SK-N-SH treated with all-trans-retinoic acid at 6 μM for 48 hours (cell line): ENCODE results near the gene ZNF778.

ENCODE experiments used
- ARNTL ChIP-seq: fragments of 450-650 bp; formaldehyde crosslinking; IDR thresholded peaks from 2 replicates; pipeline ENCODE4 v1.5.0; 2020; ENCODE audit warnings: low read depth, mild to moderate bottlenecking, moderate library complexity, borderline replicate concordance
- GLIS3 ChIP-seq: fragments of 250-450 bp; sonication (Bioruptor Pico); IDR thresholded peaks from 2 replicates; pipeline ENCODE4 v1.5.0; 2020; ENCODE audit warnings: mild to moderate bottlenecking, moderate library complexity
- OSR1 ChIP-seq: fragments of 250-450 bp; sonication (Bioruptor Pico); IDR thresholded peaks from 2 replicates; pipeline ENCODE4 v1.8.0; 2022; ENCODE audit warnings: moderate library complexity, mild to moderate bottlenecking, inconsistent platforms
- RARB ChIP-seq: fragments of 250-450 bp; sonication (Bioruptor Pico); IDR thresholded peaks from 2 replicates; pipeline ENCODE4 v1.8.0; 2021; ENCODE audit warnings: mild to moderate bottlenecking, moderate library complexity
- SNAI2 ChIP-seq: fragments of 250-450 bp; sonication (Bioruptor Pico); IDR thresholded peaks from 2 replicates; pipeline ENCODE4 v1.5.0; 2020; ENCODE audit warnings: mild to moderate bottlenecking, moderate library complexity
- TOX ChIP-seq: fragments of 250-450 bp; sonication (Bioruptor Pico); IDR thresholded peaks from 2 replicates; pipeline ENCODE4 v1.8.0; 2021; ENCODE audit warnings: mild to moderate bottlenecking, moderate library complexity, borderline replicate concordance
- ZFP30 ChIP-seq: fragments of 450-650 bp; formaldehyde crosslinking; IDR thresholded peaks from 2 replicates; pipeline ENCODE4 v1.5.0; 2022; ENCODE audit warnings: mild to moderate bottlenecking, moderate library complexity
- ZNF565 ChIP-seq: fragments of 450-650 bp; formaldehyde crosslinking; conservative IDR thresholded peaks from 2 replicates; pipeline ENCODE4 v1.5.0; 2020; ENCODE audit warnings: low read depth, mild to moderate bottlenecking, moderate library complexity
- TF ChIP-seq, protein P1 (sequence below): fragments of 250-450 bp; sonication (Bioruptor Pico); IDR thresholded peaks from 2 replicates; pipeline ENCODE4 v1.8.0; 2020; ENCODE audit warnings: mild to moderate bottlenecking, moderate library complexity, borderline replicate concordance

DNA sequence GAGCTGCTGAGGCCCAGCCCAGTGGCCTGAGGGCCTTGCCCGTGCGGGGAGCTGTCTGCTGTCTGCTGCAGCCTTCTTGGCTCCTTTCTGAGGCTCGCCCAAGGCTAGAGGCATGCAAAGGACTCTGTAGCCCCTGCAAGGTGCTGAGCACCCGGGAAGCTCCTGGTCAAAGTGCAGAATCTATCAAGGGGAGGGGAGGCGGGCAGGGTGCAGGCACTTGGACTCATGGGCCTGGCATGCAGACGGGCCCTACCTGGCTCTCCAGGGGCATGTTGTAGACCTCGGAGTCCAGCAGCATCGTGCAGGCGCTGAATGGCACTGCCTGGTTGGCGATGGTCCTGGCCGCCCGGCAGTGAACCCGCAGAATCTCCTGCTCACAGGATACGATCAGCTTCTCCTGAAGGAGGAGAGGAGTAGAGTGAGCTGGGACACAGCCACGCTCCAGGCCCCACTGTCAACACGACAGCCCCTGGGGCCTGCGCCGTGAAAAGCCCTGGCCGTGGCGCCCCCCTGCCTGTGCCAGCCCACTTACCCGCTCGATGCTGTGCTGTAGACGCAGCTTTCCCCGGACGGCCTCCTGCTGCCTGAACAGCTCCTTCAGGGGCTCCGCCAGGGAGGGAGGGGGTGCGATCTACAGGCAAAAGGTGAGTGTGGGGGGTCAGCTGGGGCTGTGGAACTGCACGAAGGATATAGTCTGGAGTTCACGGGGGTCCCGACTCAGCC is 57.2 kb downstream of the ZNF778 start:
- no peak for TF ChIP-seq SNAI2 (CRISPR knock-in tag)
- no peak for TF ChIP-seq OSR1
- no peak for TF ChIP-seq ZNF565 (CRISPR knock-in tag)
- TF ChIP-seq ZFP30 (CRISPR knock-in tag): no peak
- no peak for TF ChIP-seq ARNTL (CRISPR knock-in tag)
- TF ChIP-seq, protein P1, sequence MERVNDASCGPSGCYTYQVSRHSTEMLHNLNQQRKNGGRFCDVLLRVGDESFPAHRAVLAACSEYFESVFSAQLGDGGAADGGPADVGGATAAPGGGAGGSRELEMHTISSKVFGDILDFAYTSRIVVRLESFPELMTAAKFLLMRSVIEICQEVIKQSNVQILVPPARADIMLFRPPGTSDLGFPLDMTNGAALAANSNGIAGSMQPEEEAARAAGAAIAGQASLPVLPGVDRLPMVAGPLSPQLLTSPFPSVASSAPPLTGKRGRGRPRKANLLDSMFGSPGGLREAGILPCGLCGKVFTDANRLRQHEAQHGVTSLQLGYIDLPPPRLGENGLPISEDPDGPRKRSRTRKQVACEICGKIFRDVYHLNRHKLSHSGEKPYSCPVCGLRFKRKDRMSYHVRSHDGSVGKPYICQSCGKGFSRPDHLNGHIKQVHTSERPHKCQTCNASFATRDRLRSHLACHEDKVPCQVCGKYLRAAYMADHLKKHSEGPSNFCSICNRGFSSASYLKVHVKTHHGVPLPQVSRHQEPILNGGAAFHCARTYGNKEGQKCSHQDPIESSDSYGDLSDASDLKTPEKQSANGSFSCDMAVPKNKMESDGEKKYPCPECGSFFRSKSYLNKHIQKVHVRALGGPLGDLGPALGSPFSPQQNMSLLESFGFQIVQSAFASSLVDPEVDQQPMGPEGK (CRISPR knock-in tag): no peak
- TF ChIP-seq RARB: no peak
- TF ChIP-seq TOX (CRISPR knock-in tag): no peak
- no peak for TF ChIP-seq GLIS3 (CRISPR knock-in tag)
